Tibial artery (tissue), 4 donors: ENCODE measurements around the gene RPS21.

Experiments
- DNase-seq, 2 donors: peaks; one replicate each; pipeline ENCODE4 v3.0.0-alpha.2; 2019
- H3K27ac ChIP-seq, 2 donors: fragments of 200-600 bp; sonication (generic) in 1 of 2; 1 replicate in 1 of 2; 2 replicates in 1 of 2; pipeline ENCODE4 v1.5.1; 2018 to 2019; ENCODE audit warnings: mild to moderate bottlenecking in 1 of 2
- H3K27me3 ChIP-seq, 2 donors: fragments of 200-600 bp; sonication (generic) in 1 of 2; one replicate each; pipeline versions ENCODE4 v1.5.1 to v1.6.0; 2016 to 2019
- H3K36me3 ChIP-seq, 3 donors: fragments of 200-600 bp; sonication (generic) in 2 of 3; one replicate each; pipeline ENCODE4 v1.5.1; 2016 to 2019; ENCODE audit warnings: mild to moderate bottlenecking in 2 of 3
- H3K4me1 ChIP-seq, 4 donors: fragments of 200-600 bp; sonication (generic) in 2 of 4; 1 replicate in 3 of 4; 2 replicates in 1 of 4; pipeline ENCODE4 v1.5.1; 2016 to 2019
- H3K4me3 ChIP-seq, 2 donors: fragments of 200-600 bp; sonication (generic) in 1 of 2; 1 replicate in 1 of 2; 2 replicates in 1 of 2; pipeline ENCODE4 v1.5.1; 2018 to 2019; ENCODE audit warnings: mild to moderate bottlenecking in 2 of 2
- H3K9me3 ChIP-seq, 3 donors: fragments of 200-600 bp; sonication (generic) in 1 of 3; one replicate each; pipeline ENCODE4 v1.5.1; 2016 to 2019
- intact Hi-C: fragments of 100-400 bp; cut with DNase I; formaldehyde crosslinking; loops from one replicate; pipeline ENCODE4 v1.15.0; 2023; ENCODE audit warnings: low total_unique reads
- TF ChIP-seq, protein P1 (sequence below), 2 experiments: fragments of 200-600 bp in 1 of 2; fragments of 450-650 bp in 1 of 2; IDR thresholded peaks; one replicate each; pipeline ENCODE4 v1.5.1; 2017 to 2019; ENCODE audit warnings: antibody characterized with exemption in 2 of 2, mild to moderate bottlenecking in 1 of 2, moderate library complexity in 1 of 2

Gene RPS21

DNA sequence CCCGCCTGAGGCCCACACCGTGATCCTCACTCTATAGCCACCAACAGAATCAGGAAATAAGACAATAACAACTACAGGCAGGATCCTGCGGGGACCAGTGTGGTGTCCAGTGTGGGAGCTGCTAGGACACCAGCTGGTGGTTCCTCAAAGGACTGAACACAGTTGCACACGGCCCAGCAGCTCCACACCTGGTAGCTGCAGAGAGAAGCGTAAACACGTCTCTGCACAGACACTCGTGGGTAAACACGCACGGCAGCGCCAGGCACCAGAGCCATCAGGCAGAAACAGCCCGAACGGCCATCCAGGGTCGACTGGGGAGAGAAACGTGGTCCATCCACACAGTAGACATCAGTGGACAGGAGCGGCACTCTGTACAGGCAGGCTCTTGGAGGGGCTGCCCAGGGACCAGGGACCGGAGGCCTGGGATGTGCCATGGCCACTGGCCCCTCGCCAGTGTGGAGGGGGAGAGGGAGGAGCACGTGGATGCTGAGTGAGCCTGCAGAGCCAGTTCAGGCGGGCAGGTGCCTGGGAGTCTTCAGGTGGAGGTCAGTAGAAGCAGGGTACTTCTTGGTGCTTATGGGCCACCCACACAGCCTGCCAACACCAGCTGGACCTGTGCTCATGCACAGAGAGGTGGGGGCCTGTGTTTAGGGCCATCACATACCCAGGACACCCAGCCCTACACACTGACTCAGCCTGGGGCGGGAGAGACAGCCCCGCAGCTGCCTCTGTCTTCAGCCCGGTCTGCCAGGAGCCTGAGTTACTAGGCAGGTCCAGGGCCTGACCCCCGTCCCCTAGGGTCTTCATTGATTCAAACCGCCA, 12.4 kb upstream of the RPS21 start:
- intact Hi-C loops, result no loop called here
- H3K27ac ChIP-seq, result peak overlapping the region; percentile 62 to 76
- no peaks in the 10 kb centered on the region for H3K9me3 ChIP-seq
- DNase-seq, result no peak
- H3K36me3 ChIP-seq, result no peaks in the 10 kb centered on the region
- no peaks in the 10 kb centered on the region for H3K27me3 ChIP-seq
- H3K4me1 ChIP-seq, result peaks cover 14 to 90% (median 80%) of the 10 kb centered on the region in 4 donors
- TF ChIP-seq, protein P1, sequence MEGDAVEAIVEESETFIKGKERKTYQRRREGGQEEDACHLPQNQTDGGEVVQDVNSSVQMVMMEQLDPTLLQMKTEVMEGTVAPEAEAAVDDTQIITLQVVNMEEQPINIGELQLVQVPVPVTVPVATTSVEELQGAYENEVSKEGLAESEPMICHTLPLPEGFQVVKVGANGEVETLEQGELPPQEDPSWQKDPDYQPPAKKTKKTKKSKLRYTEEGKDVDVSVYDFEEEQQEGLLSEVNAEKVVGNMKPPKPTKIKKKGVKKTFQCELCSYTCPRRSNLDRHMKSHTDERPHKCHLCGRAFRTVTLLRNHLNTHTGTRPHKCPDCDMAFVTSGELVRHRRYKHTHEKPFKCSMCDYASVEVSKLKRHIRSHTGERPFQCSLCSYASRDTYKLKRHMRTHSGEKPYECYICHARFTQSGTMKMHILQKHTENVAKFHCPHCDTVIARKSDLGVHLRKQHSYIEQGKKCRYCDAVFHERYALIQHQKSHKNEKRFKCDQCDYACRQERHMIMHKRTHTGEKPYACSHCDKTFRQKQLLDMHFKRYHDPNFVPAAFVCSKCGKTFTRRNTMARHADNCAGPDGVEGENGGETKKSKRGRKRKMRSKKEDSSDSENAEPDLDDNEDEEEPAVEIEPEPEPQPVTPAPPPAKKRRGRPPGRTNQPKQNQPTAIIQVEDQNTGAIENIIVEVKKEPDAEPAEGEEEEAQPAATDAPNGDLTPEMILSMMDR (IDR thresholded peaks at IDR 0.05), result no peak
- no peak overlapping the region for H3K4me3 ChIP-seq

DNA sequence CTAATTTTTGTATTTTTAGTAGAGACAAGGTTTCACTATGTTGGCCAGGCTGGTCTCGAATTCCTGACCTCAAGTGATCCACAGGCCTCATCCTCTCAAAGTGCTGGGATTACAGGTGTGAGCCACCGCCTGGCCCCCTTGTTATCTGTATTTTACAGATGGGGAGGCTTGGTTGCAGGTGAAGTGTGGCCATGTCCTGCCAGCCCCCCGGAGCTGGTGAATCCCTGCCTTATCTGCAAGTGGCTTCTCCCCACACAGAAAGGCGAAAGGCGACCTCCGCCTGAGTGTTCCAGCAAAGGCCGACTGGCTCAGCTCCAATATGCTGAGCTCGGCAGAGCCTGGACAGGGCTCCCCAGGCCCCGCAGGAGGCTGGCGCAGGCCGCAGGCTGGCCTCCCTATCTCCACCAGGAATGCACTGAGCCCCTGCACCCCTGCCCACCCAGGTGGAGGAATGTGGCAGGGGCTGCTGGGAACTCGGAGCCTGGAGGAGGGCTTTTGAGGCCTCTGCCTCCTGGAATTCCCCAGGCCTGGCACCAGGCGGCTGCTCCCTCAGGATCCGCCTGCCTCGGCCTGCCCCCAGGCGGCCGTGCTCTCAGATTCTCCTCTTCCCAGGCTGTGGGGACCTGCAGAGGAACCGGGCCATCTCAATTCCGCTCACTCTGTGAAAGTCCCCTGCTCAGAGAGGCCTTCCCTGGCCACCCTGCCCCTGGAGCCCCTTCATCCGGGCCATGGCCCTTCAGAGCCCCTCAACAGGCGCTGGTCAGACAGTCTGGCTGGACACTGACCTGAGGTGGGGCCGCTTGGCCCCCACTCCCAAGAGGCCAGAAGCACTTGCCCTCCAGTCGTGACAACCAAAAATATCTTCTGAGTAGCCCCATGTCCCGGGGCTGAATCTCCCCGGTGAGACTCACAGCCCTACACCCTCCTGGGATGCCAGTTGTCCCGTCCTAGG, 10.5 kb upstream of the RPS21 start:
- intact Hi-C loops, result loop anchor here (2.0 kb wide), 1 partner anchor 74 kb away; the partner anchor contains the start of gene ADRM1
- no peaks in the 10 kb centered on the region for H3K27me3 ChIP-seq
- no peaks in the 10 kb centered on the region for H3K36me3 ChIP-seq
- no peak overlapping the region for H3K4me3 ChIP-seq
- no peaks in the 10 kb centered on the region for H3K9me3 ChIP-seq
- TF ChIP-seq, protein P1 (IDR thresholded peaks at IDR 0.05), result peak; percentile 77 to 86
- H3K4me1 ChIP-seq, result peaks cover 10 to 80% (median 69%) of the 10 kb centered on the region in 4 donors
- H3K27ac ChIP-seq, result peak overlapping the region; percentile 62 to 76
- peak in 1 of 2 donors; percentile 85 for DNase-seq

DNA sequence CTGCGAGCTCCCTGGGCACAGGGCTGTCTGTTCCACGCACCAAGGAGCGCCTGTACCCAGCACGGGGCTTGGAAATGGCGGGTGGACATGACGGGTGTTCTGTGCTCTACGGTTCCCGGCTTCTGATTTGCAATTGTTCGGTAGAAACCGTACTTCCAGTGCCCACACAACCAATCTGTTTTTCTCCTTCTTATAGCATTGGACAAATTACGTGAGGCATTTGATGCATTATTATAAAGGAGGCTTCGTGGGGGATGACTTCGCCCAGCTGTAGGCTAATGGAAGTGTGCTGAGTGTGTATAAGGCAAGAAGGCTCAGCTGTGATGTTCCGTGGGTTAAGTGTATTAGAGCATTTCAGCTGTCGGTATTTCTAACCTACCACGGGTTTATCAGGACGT, 9.8 kb upstream of the RPS21 start:
- Histone ChIP-seq H3K27ac (peak overlapping the region; percentile 62 to 76), H3K4me1 (peaks cover 10 to 73% (median 62%) of the 10 kb centered on the region in 4 donors), H3K27me3 (no peaks in the 10 kb centered on the region), H3K9me3 (no peaks in the 10 kb centered on the region), H3K36me3 (no peaks in the 10 kb centered on the region), H3K4me3 (no peak overlapping the region)
- intact Hi-C loops, result loop anchor here (2.0 kb wide), 1 partner anchor 74 kb away; the partner anchor contains the start of gene ADRM1
- TF ChIP-seq, protein P1 (IDR thresholded peaks at IDR 0.05), result no peak
- DNase-seq, result no peak

DNA sequence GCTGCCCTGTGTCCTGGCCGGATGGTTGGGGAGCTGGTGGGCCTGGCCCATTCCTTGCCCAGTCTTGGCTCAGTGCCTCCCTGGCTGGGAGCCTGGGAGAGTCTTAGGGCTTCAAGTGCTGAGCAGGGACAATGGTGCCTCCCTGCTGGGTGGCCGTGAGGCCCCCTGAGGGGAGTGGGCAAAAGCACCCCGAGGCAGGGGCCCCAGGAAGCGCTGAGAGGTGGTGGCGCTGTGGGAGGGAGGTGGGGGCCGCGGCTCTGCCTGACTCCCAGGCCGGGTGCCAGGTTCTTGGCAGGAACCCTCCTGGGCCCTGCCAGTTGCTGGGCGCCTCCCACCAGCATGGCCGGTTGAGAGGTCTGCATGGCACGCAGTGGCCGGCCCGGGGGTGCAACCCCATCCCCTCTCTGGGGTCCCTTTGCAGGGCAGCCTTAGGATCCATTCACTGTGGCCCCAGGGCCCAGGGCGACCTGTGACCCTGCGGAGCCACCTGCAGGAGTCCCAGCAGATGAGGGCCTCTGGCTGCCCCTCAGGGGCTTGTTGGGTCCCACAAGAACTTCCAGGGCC, 9.2 kb upstream of the RPS21 start:
- Histone ChIP-seq H3K36me3 (no peaks in the 10 kb centered on the region), H3K27me3 (no peaks in the 10 kb centered on the region), H3K27ac (peak overlapping the region; percentile 62 to 76), H3K9me3 (no peaks in the 10 kb centered on the region), H3K4me3 (no peak overlapping the region), H3K4me1 (peaks cover 10 to 72% (median 61%) of the 10 kb centered on the region in 4 donors)
- intact Hi-C loops, result loop anchor here (2.0 kb wide), 1 partner anchor 75 kb away; the partner anchor contains the start of gene ADRM1
- TF ChIP-seq, protein P1 (IDR thresholded peaks at IDR 0.05), result no peak
- peak in 1 of 2 donors; percentile 86 for DNase-seq

DNA sequence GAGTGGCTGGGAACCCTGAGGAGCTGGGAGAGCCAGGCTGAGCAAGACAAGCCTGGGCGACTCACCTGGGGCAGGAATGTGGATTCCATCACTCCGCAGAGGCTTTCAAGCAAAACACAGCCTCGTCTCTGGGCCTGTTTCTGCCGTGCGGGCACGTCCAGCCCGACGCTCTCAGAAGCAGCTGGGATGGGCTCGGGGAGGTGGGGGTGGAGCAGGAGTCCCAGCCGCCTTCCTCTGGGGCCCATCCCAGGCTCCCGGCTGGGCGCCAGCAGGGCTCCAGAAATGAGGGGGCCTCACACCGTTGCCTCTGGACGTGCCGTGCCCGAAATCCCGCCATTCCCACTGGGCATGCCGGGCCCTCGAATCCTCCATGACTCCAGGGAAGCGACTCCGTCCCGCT, 8.7 kb upstream of the RPS21 start:
- Histone ChIP-seq H3K36me3 (no peaks in the 10 kb centered on the region), H3K4me3 (no peak overlapping the region), H3K27ac (peak overlapping the region; percentile 62 to 76), H3K9me3 (no peaks in the 10 kb centered on the region), H3K27me3 (no peaks in the 10 kb centered on the region), H3K4me1 (peaks cover 10 to 71% (median 60%) of the 10 kb centered on the region in 4 donors)
- no peak for DNase-seq
- intact Hi-C loops, result no loop called here
- TF ChIP-seq, protein P1 (IDR thresholded peaks at IDR 0.05), result no peak
